ENCODE measurements around the gene ARMCX4. TPM values are rescaled to one million over a fixed set of nuclear protein-coding genes. Genes with fewer than 3 reads are reported as not detected.

ARMCX4 gene
- total RNA-seq, 2 donors from 2014 or later: 6.9 to 10.1 TPM

Other genes starting within 250 kb of the ARMCX4 start
- gene TAF7L, start 194.1 kb upstream of the ARMCX4 start, total RNA-seq: under 1 TPM in 1 of 2 donors, not detected in 1; 0.20 TPM
- gene TIMM8A, start 136.7 kb upstream of the ARMCX4 start, total RNA-seq: 10 to 100 TPM; 13.0 to 16.9 TPM
- 1 to 10 TPM; 1.7 to 5.4 TPM for gene BTK, start 99.3 kb upstream of the ARMCX4 start, total RNA-seq
- gene RPL36A, start 94.4 kb upstream of the ARMCX4 start, total RNA-seq: 100 to 1,000 TPM; 136 to 165 TPM
- 10 to 100 TPM; 16.9 to 20.2 TPM for gene GLA, start 77.5 kb upstream of the ARMCX4 start, total RNA-seq
- gene HNRNPH2, start 77.2 kb upstream of the ARMCX4 start, total RNA-seq: 10 to 100 TPM; 57.7 to 61.3 TPM
- 1 to 10 TPM; 4.4 to 9.6 TPM for gene ARMCX1, start 65.1 kb downstream of the ARMCX4 start, total RNA-seq
- gene ARMCX6, start 132.5 kb downstream of the ARMCX4 start, total RNA-seq: 10 to 100 TPM; 18.2 to 19.2 TPM
- 10 to 100 TPM; 26.6 to 35.3 TPM for gene ARMCX3, start 137.7 kb downstream of the ARMCX4 start, total RNA-seq
- 1 to 10 TPM; 4.9 to 5.9 TPM for gene ARMCX2, start 174.4 kb downstream of the ARMCX4 start, total RNA-seq